Caco-2 (cell line): ENCODE measurements around the gene TARDBP. TPM values are rescaled to one million over a fixed set of nuclear protein-coding genes. Genes with fewer than 3 reads are reported as not detected.

ENCODE experiments used
- BruUV-seq: library from RNA; stranded (reverse); fragments of 400-500 nt; replicated peaks from 2 replicates; lab custom pipeline; 2021; lab: Mats Ljungman, UMichigan
- CTCF ChIA-PET: fragments of 300-600 bp; sonication (Branson Sonifier 250); formaldehyde crosslinking; loops from one replicate; lab custom pipeline; 2022; ENCODE audit warnings: antibody characterized with exemption; lab: Charles Lee
- POLR2A ChIA-PET: fragments of 300-600 bp; sonication (Branson Sonifier 250); formaldehyde crosslinking; loops from one replicate; lab custom pipeline; 2022; ENCODE audit warnings: antibody characterized with exemption; lab: Charles Lee
- DNase-seq, 2 experiments: peaks; one replicate each; pipeline versions ENCODE4 v3.0.0 to v3.0.0-alpha.2; 2020 to 2022
- H3K27me3 ChIP-seq: replicated peaks from 2 replicates; pipeline ENCODE4 v1.6.0; 2011; ENCODE audit warnings: low read length; ENCODE audit not compliant: control insufficient read depth, insufficient read depth
- H3K36me3 ChIP-seq: 2 replicates; pipeline ENCODE4 v1.5.1; 2011; ENCODE audit warnings: low read length; ENCODE audit not compliant: control insufficient read depth, insufficient read depth
- H3K4me1 ChIP-seq: fragments of 250-450 bp; sonication (Bioruptor Pico); 2 replicates; pipeline ENCODE4 v1.5.1; 2020; ENCODE audit warnings: mild to moderate bottlenecking
- H3K4me3 ChIP-seq: 2 replicates; pipeline ENCODE4 v1.5.1; 2011; ENCODE audit warnings: low read depth, mild to moderate bottlenecking, control low read depth, low read length
- H3K9me3 ChIP-seq: fragments of 250-450 bp; sonication (Bioruptor Pico); 2 replicates; pipeline ENCODE4 v1.5.1; 2020; ENCODE audit warnings: mild to moderate bottlenecking, moderate library complexity
- H3K27ac Mint-ChIP-seq: one replicate; pipeline ENCODE4 v1.8.0; 2022; ENCODE audit warnings: mixed read lengths; ENCODE audit not compliant: unreplicated experiment
- H3K27me3 Mint-ChIP-seq: one replicate; pipeline ENCODE4 v1.8.0; 2022; ENCODE audit warnings: mixed read lengths; ENCODE audit not compliant: insufficient read depth, unreplicated experiment
- H3K36me3 Mint-ChIP-seq: one replicate; pipeline ENCODE4 v1.8.0; 2022; ENCODE audit warnings: mild to moderate bottlenecking, mixed read lengths; ENCODE audit not compliant: insufficient read depth, unreplicated experiment
- H3K4me1 Mint-ChIP-seq: one replicate; pipeline ENCODE4 v1.8.0; 2022; ENCODE audit warnings: low read depth, mixed read lengths; ENCODE audit not compliant: unreplicated experiment
- H3K4me3 Mint-ChIP-seq: one replicate; pipeline ENCODE4 v1.8.0; 2022; ENCODE audit warnings: mild to moderate bottlenecking, moderate library complexity, mixed read lengths; ENCODE audit not compliant: unreplicated experiment
- H3K9me3 Mint-ChIP-seq: one replicate; pipeline ENCODE4 v1.8.0; 2022; ENCODE audit warnings: mixed read lengths; ENCODE audit not compliant: unreplicated experiment
- intact Hi-C: fragments of 100-400 bp; cut with micrococcal nuclease; formaldehyde crosslinking; loops from one replicate; pipeline ENCODE4 v1.10.0; 2022; ENCODE audit not compliant: unreplicated experiment
- total RNA-seq: library from RNA; stranded (reverse); gene quantifications from 2 replicates; pipeline ENCODE4 v1.2.3, GENCODE V29; 2022
- TF ChIP-seq, protein P1 (sequence below), 2 experiments: fragments of 200-600 bp in 1 of 2; IDR thresholded peaks; 1 replicate in 1 of 2; 2 replicates in 1 of 2; pipeline versions ENCODE4 v1.5.1 to v1.8.0; 2011 to 2022; ENCODE audit warnings: antibody characterized with exemption in 1 of 2, control low read depth in 1 of 2, inconsistent platforms in 1 of 2, low read depth in 1 of 2, low read length in 1 of 2, mild to moderate bottlenecking in 1 of 2, moderate library complexity in 1 of 2; ENCODE audit not compliant: insufficient read depth in 1 of 2, severe bottlenecking in 1 of 2, unreplicated experiment in 1 of 2

TARDBP gene
- total RNA-seq, 1 experiment from 2014 or later, result 181 TPM

DNA sequence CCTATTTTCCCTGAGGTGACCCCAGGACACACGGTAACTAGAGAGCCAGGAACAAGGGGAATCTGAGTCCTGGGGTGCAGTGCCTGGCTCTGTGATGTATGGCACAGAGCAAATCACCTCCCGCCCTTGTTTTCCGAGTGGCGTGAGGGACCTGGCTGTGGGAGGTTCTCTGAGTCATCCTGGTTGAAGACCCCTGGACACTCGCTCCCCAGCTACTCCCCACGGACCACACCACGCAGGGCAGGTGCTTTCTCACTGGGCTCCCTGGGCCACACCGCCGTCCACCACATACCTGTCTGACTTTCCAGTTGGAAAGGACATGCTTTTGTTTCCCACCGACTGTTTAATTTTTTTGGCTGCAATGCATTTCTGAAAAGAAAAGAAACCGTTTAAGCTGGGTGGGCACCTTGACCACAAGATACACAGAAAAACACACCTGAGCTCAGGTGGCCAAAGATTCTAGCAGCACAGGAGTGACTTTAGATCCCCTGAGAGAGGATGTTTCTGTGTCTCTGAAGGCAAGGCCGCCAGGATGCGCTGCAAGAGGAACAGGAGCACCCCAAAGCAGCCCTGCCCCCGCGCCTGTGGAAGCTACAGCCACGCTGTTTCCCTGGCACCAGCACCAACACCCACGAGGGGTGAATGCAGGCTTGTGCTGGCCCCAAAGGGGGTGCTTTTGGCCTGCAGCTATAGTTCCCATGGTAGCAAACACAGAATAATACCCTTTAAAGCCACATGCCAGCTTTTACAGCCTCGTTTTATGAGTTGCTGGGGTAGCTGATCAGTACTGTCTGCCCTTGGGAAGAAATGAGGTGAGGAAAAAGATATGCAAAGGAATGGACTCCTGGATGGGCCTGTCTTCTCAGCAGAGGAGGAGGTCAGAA is 55.5 kb downstream of the TARDBP start:
- no peaks in the 10 kb centered on the region for H3K27me3 ChIP-seq
- ChIA-PET POLR2A (no interaction called here), CTCF (no interaction called here)
- H3K9me3 ChIP-seq, result no peaks in the 10 kb centered on the region
- Mint-ChIP-seq H3K27me3 (no peaks in the 10 kb centered on the region), H3K4me3 (no peak overlapping the region), H3K27ac (no peak overlapping the region), H3K36me3 (peaks cover 73% of the 10 kb centered on the region), H3K4me1 (no peaks in the 10 kb centered on the region), H3K9me3 (no peaks in the 10 kb centered on the region)
- TF ChIP-seq, protein P1, sequence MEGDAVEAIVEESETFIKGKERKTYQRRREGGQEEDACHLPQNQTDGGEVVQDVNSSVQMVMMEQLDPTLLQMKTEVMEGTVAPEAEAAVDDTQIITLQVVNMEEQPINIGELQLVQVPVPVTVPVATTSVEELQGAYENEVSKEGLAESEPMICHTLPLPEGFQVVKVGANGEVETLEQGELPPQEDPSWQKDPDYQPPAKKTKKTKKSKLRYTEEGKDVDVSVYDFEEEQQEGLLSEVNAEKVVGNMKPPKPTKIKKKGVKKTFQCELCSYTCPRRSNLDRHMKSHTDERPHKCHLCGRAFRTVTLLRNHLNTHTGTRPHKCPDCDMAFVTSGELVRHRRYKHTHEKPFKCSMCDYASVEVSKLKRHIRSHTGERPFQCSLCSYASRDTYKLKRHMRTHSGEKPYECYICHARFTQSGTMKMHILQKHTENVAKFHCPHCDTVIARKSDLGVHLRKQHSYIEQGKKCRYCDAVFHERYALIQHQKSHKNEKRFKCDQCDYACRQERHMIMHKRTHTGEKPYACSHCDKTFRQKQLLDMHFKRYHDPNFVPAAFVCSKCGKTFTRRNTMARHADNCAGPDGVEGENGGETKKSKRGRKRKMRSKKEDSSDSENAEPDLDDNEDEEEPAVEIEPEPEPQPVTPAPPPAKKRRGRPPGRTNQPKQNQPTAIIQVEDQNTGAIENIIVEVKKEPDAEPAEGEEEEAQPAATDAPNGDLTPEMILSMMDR (IDR thresholded peaks at IDR 0.05; ENCODE audit: insufficient read depth in 1 of 2, low read depth in 1 of 2, low read length in 1 of 2, severe bottlenecking in 1 of 2, unreplicated experiment in 1 of 2), result no peak
- H3K4me1 ChIP-seq, result no peaks in the 10 kb centered on the region
- no peak overlapping the region for H3K4me3 ChIP-seq
- intact Hi-C loops, result no loop called here
- peaks cover 6% of the 10 kb centered on the region for H3K36me3 ChIP-seq
- BruUV-seq, result no TSS peak
- DNase-seq, result peak in 1 of 2 experiments; percentile 21

DNA sequence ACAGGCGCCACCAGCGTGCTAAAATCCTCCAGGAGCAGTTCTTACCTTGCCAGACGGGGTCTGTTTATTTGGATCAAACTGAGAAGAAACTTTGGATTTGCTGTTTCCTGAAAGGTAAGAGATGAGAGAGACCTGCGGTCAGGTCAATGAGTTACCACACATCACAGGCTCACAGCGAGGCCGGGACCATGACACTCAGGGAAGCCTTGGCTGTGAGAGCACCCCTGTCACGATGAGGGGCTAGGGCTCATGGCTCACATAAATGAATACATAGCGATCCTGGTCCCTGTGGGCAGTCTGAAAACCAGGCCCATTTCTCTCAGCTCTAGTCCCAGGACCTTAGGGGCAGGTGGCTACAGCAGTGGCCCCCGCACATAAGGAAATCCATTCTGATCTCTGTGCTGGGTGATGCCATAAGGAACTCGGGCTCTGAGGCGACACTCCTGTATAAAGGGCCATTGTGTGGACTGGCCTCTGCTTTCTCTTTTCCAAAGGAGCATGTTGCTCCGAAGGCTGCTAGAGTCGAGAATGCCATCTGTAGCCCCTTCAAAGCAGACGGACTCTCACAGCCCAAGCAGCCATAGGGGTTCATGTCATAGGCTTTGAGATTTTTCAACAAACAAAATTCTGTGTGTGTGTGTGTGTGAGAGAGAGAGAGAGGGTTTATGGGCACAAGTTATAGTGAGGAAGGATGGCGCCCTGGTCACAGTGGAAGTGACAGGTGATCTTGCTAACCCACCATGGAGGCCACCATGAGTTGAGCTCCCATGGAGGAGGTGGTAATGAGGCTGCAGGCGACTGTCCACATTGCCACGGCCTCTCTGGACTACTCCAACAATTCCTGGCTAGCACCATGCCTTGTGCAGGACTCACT is 56.4 kb downstream of the TARDBP start:
- Histone ChIP-seq H3K27me3 (no peaks in the 10 kb centered on the region), H3K4me1 (no peaks in the 10 kb centered on the region), H3K36me3 (peaks cover 5% of the 10 kb centered on the region), H3K9me3 (no peaks in the 10 kb centered on the region), H3K4me3 (no peak overlapping the region)
- BruUV-seq, result no TSS peak
- Mint-ChIP-seq H3K4me1 (no peaks in the 10 kb centered on the region), H3K27ac (no peak overlapping the region), H3K4me3 (no peak overlapping the region), H3K27me3 (no peaks in the 10 kb centered on the region), H3K36me3 (peaks cover 70% of the 10 kb centered on the region), H3K9me3 (no peaks in the 10 kb centered on the region)
- POLR2A ChIA-PET, result no interaction called here
- intact Hi-C loops, result no loop called here
- peak in 1 of 2 experiments; percentile 0 for DNase-seq
- TF ChIP-seq, protein P1 (IDR thresholded peaks at IDR 0.05; ENCODE audit: insufficient read depth in 1 of 2, low read depth in 1 of 2, low read length in 1 of 2, severe bottlenecking in 1 of 2, unreplicated experiment in 1 of 2), result no peak
- CTCF ChIA-PET, result interaction anchor here (0.6 kb wide), 1 partner anchor 170 kb away, joined by 4 read pairs; no protein-coding TSS in a partner anchor

DNA sequence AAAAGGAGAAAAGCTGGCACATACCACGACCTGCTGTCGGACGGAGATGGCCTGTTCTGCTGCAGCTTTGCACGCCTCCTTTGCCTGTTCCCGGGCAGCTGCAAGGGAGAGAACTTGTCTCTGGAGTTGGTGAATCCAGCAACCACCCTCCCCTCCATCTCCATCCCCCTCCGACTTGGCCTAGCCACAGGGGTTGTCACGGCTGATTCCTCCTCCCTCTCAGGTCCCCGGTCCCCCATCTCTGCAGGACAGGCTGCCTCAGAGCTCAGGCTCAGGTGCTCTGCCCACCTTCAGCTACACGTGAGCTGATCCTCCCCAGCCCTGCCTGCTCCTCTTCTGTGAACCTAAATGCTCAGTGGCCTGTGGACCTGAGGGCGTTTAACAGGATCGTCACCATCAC is 58.4 kb downstream of the TARDBP start:
- no peak overlapping the region for H3K4me3 ChIP-seq
- DNase-seq, result peak in 1 of 2 experiments; percentile 14
- no peaks in the 10 kb centered on the region for H3K4me1 Mint-ChIP-seq
- intact Hi-C loops, result no loop called here
- H3K9me3 Mint-ChIP-seq, result no peaks in the 10 kb centered on the region
- BruUV-seq, result no TSS peak
- H3K4me1 ChIP-seq, result no peaks in the 10 kb centered on the region
- H3K36me3 Mint-ChIP-seq, result peaks cover 62% of the 10 kb centered on the region
- TF ChIP-seq, protein P1 (IDR thresholded peaks at IDR 0.05; ENCODE audit: insufficient read depth in 1 of 2, low read depth in 1 of 2, low read length in 1 of 2, severe bottlenecking in 1 of 2, unreplicated experiment in 1 of 2), result no peak
- H3K27ac Mint-ChIP-seq, result no peak overlapping the region
- CTCF ChIA-PET, result interaction anchor here (0.7 kb wide), 1 partner anchor 34 kb away, joined by 3 read pairs; no protein-coding TSS in a partner anchor
- H3K4me3 Mint-ChIP-seq, result no peak overlapping the region
- peaks cover 3% of the 10 kb centered on the region for H3K36me3 ChIP-seq
- no peaks in the 10 kb centered on the region for H3K9me3 ChIP-seq
- no peaks in the 10 kb centered on the region for H3K27me3 Mint-ChIP-seq
- POLR2A ChIA-PET, result interaction anchor here (0.6 kb wide), 1 partner anchor 31 kb away, joined by 6 read pairs; no protein-coding TSS in a partner anchor
- H3K27me3 ChIP-seq, result no peaks in the 10 kb centered on the region
